IPS DF 4.7 (cell line): ENCODE results near the gene CRYBG3.

ENCODE experiments used
- DNase-seq: peaks from one replicate; pipeline ENCODE4 v3.0.0-alpha.2; 2013; ENCODE audit warnings: low spot score; ENCODE audit errors: extremely low read depth

The CRYBG3 gene

DNA sequence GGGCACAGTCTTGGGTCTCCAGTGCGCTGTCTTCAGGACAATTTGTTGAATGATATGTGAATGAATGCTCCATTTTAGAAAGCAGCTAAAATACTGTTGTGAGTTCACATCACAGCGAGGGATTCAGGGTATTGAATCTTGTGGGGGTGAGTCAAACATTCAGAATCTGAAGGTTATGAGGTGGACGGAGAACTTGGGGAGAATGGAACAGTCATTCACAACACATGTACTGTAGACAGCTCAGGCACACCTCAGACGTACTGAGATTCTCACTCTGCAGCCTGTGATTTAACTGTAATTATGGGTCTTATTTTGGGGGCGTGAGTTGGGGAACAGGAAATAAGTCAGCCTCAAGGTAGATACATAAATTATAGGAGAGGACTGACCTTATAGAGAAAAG lies 13.9 kb downstream of the CRYBG3 start:
- DNase-seq: no peak

GRCh38 chr3:97838393-97838792 lies 16.6 kb downstream of the CRYBG3 start:
- no peak for DNase-seq

DNA sequence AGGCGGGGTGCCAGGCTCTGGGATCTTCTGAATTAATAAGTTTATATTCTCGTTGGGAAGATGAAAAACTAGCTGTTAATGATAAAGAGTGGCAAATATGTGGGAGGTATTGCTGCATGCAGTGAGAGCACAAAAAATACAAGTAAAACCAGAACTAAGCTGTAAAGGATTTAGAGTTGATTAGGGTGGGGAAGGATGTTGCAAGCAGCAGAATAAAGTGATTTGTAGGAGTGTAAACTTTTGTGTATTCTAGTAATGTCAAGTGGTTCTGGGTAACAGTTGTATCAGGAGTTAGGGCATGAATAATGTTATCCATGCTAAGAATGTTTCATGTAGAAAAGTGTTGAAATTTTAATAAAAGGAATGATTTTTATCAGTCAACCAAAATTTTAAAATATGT lies 18.1 kb downstream of the CRYBG3 start:
- DNase-seq: no peak

DNA sequence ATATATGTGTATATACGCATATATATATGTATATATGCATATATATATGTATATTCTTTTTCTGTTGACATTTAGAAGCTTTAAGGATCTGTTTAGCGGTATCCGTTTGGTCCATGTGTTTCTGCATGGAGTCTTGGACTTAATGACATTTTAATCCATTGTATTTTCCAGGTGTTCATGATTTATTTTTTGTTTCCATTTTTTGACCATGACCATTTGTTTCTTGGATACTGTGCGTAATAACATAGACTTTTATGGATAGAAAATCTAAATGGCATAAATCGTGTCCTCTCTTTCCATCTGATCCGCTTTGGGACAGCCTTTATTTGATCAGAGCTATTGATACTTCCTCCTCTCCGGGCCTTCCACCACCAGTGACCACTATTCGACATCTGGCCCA lies 19.5 kb downstream of the CRYBG3 start:
- no peak for DNase-seq

DNA sequence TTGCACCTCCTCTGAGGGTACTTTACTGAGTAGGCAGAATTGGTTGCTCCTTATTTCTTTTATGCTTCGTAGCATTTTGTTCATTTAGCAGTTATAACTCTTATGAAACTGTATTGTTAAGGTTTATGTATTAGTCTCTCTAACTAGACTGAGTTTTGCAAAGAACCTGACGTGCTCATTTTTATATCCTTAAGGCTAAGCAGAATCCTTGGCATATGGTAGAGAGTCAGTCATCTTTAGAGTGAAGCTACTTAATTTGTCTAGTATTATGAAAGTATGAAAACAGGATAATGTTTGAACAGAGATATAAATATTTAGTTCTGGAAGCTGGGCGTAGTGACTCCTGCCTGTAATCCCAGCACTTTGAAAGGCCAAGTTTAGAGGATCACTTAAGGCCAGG lies 20.1 kb downstream of the CRYBG3 start:
- no peak for DNase-seq

DNA sequence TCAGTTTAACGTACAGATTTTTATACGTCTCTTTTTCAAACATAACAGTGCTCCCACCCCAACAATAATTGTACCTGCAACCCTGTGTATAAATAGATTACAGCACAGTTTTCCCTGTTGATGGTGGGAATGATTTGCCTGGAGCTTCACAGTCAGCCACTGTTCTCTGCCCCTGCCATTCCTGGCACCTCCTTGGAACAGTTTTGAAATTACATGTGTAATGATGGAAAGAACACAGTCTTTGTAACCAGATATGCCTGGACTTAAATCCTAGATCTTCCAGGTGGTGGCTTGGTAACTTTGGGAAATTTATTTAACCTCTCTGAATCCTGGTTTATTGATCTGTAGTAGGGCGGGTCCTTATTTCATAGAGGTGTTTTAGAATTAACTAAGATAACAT lies 27.0 kb downstream of the CRYBG3 start:
- DNase-seq: no peak

- no peak for DNase-seq
Measured at GRCh38 chr3:97857401-97857800, 35.6 kb downstream of the CRYBG3 start.

DNA sequence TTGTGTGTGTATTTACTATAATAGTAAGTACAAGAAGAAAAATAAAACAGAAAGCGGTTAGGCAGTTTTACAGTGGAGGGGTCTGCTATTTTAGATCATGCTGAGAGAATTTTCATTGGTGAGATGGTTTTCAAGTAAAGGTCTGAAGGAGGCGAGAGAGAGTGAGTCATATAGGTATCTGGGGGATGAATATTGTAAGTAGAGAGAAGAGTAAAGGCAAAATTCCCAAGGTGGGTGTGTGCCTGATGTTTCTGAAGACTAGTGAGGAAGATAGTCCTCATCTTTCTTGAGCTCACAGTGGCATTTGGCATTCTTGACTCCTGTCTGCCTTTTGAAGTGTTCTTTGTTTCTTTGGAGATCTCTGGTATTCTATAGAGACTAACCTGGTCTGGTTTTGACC lies 38.6 kb downstream of the CRYBG3 start:
- DNase-seq: no peak

DNA sequence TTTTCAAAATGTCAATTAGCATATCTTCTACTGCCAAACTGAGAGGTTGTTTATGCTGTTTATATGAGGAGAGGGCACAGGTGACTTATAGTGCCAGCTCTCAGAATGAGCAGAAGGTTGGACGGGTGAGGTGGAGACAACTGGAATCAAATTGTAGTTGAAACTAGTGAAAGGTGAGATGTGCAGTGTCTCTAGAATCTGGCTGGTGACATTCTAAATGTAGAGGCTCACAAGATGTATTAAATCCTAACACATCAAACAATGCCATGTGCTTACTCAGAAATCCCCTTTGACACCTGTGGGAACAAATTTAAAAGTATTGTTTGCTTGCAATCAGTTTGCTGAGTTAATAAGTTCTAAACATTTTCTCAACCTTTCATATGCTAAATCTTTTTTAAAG lies 40.8 kb downstream of the CRYBG3 start:
- DNase-seq: no peak

DNA sequence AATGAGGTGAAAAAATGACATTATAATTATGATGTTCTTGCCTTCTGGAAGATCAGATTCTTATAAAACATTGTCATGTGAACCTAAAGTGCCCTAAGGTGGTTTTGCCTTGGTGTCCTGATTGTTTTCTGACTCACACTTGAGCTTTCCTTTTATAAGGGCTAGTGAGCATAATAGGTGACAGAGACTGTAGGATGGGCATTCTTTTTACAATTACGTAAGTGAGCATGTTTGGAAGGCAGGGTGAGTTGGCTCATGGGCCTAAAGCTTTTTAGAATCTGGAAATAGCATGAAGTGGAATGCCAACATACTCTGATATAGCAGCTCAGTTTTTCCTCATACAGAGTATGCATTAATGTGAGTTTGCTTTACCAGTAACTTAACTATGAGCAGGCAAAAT lies 41.2 kb downstream of the CRYBG3 start:
- no peak for DNase-seq

DNA sequence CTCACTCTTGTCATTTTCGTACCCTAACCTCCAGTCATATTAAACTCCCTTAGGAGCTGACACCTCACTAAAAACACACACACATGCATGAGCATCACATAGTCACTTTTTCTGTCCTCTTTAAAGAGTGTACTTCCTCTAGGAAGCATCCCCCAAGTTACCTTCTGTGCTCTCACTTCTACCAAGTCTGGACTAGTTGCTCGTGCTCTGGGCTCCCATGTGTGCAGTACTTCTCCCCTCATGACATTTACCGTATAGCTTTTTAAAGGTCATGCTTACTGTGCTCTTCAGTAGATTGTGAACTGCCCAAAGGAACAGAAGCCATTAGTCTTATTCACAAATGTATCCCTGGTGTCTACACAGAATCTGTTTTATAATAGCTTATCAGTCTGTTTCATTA lies 42.0 kb downstream of the CRYBG3 start:
- no peak for DNase-seq

DNA sequence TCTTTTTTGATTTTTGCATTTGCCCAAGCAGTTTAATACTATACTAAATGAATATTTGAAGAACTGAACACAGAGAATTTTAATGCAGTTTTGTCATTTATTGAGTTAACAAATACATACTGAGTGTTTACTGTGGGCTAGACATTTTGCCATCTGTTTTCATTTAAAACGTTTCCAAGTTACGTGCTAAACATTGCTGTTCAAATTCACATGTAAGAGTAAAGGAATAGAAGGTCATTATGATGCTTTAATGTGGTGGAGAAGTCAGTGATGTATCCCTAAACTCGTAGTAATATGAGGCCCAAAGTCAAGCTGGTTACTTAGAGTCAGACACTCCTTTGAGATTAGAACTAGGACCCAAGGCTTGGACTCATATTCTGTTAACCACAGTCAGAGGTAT lies 49.4 kb downstream of the CRYBG3 start:
- DNase-seq: no peak

- no peak for DNase-seq
Measured at GRCh38 chr3:97871801-97872524, 50.2 kb downstream of the CRYBG3 start.

- no peak for DNase-seq
Measured at GRCh38 chr3:97872525-97873042, 50.8 kb downstream of the CRYBG3 start.

- DNase-seq: no peak
Measured at GRCh38 chr3:97880267-97880666, 58.5 kb downstream of the CRYBG3 start.

DNA sequence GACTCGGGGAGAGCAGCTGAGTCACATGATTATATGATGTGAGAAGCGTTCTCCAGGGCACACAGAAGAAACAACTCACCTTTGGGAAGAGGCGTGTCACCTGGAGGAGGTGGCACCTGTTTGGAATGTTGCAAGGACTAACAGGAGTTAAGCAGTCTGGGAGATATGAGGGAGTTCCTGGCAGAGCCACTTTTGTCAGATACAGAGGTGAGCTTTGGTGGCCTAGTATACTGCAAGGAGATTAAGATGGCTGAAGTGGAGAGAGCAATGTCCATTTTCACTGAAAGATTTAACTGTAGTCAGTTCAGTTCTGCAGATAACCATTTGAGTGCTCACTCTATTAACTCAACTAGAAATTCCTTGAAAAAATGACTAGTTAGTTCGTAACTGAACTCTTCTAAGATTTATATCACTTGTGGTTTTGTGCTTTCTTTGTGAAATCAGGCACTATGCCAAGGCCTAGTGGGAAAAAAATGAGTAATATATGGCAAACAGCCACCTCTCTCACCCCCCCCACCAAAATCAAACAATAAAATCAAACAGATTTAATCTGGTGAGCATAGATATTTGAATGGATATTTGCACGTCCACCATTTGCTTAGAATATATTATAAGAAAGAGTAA lies 61.3 kb downstream of the CRYBG3 start:
- no peak for DNase-seq

GRCh38 chr3:97883736-97884135 lies 61.9 kb downstream of the CRYBG3 start:
- no peak for DNase-seq

DNA sequence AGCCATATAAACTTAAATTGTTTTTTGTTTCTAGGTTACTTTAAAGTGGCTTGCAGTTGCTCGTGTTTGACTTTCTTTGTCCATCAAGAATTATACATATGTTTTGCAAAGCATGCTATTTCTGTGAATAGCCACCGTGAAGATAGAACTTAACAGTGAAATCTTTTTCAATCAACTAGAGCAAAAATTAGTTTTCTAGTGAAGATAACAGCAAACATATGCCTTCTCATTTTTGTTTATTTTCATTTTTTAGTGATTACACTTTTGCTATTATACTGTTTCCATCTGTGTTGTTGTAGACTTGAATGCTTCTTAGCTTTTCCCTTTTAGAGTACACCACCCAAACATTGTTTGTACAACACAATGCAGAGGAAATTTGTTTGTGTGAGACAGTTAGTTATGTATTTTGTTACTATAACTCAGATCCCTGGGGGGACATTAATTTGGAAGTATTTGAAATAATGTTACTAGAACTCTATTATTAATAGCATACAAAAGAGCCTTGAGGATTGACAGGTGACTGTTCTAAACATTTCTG lies 62.8 kb downstream of the CRYBG3 start:
- DNase-seq: no peak

- no peak for DNase-seq
Measured at GRCh38 chr3:97885931-97886824, 64.4 kb downstream of the CRYBG3 start.

DNA sequence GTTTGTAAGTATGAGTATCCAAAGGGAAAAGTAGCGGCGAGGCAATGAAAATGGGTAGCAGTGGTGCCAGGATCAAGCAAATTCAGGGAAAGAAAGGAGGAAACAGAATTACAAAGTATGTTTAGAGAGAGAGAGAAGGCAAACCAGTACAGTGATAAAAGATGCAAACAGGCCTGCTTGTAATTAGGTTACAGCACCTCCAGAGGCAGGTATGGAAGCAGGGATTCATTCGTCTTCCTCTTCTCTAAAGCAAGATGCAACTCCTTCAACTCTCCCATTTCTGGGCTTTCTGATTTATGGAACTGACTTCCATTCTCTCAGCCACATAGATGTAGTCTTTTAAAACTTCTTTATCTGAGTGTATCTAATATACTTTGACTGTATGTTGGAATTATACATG lies 68.0 kb downstream of the CRYBG3 start:
- DNase-seq: no peak

- no peak for DNase-seq
Measured at GRCh38 chr3:97892852-97893251, 71.0 kb downstream of the CRYBG3 start.

GRCh38 chr3:97895216-97895615 lies 73.4 kb downstream of the CRYBG3 start:
- DNase-seq: no peak
